Measurements from ENCODE around the gene INPP5A.

Gene INPP5A

GRCh38 chr10:132601567-132601966 is 64.0 kb downstream of the INPP5A start:
- DNase-seq (ENCODE audit: low read depth in 1 of 2, low spot score in 1 of 2): no peak
- Histone ChIP-seq H3K27me3 (ENCODE audit: insufficient read depth, poor library complexity, severe bottlenecking) (no peaks in the 10 kb centered on the region), H3K27ac (replicated peaks) (no peak overlapping the region), H3K4me3 (replicated peaks; ENCODE audit: insufficient read depth, low read length) (no peak overlapping the region)
- no peak for TF ChIP-seq REST (IDR thresholded peaks at IDR 0.05; ENCODE audit: insufficient replicate concordance, low read depth)
- TF ChIP-seq SPI1 (IDR thresholded peaks at IDR 0.05; ENCODE audit: borderline replicate concordance, low read depth): no peak
- TF ChIP-seq CTCF (IDR thresholded peaks at IDR 0.05; ENCODE audit: insufficient read depth, low read length): no peak
- no peak for TF ChIP-seq POLR2AphosphoS5 (IDR thresholded peaks at IDR 0.05; ENCODE audit: low read depth)
- TF ChIP-seq GABPA (IDR thresholded peaks at IDR 0.05; ENCODE audit: low read depth): no peak

- H3K27me3 ChIP-seq (ENCODE audit: insufficient read depth, poor library complexity, severe bottlenecking): no peaks in the 10 kb centered on the region
- DNase-seq (ENCODE audit: low read depth in 1 of 2, low spot score in 1 of 2): no peak
- TF ChIP-seq SPI1 (IDR thresholded peaks at IDR 0.05; ENCODE audit: borderline replicate concordance, low read depth) (no peak), POLR2AphosphoS5 (IDR thresholded peaks at IDR 0.05; ENCODE audit: low read depth) (no peak), GABPA (IDR thresholded peaks at IDR 0.05; ENCODE audit: low read depth) (no peak), REST (IDR thresholded peaks at IDR 0.05; ENCODE audit: insufficient replicate concordance, low read depth) (no peak), CTCF (IDR thresholded peaks at IDR 0.05; ENCODE audit: insufficient read depth, low read length) (no peak)
- H3K4me3 ChIP-seq (replicated peaks; ENCODE audit: insufficient read depth, low read length): no peak overlapping the region
- no peak overlapping the region for H3K27ac ChIP-seq (replicated peaks)
Measured at GRCh38 chr10:132602614-132603013, 65.0 kb downstream of the INPP5A start.

- no peak for DNase-seq (ENCODE audit: low read depth in 1 of 2, low spot score in 1 of 2)
- Histone ChIP-seq H3K27me3 (ENCODE audit: insufficient read depth, poor library complexity, severe bottlenecking) (no peaks in the 10 kb centered on the region), H3K4me3 (replicated peaks; ENCODE audit: insufficient read depth, low read length) (no peak overlapping the region), H3K27ac (replicated peaks) (no peak overlapping the region)
- no peak for TF ChIP-seq CTCF (IDR thresholded peaks at IDR 0.05; ENCODE audit: insufficient read depth, low read length)
- TF ChIP-seq POLR2AphosphoS5 (IDR thresholded peaks at IDR 0.05; ENCODE audit: low read depth): no peak
- TF ChIP-seq SPI1 (IDR thresholded peaks at IDR 0.05; ENCODE audit: borderline replicate concordance, low read depth): no peak
- TF ChIP-seq REST (IDR thresholded peaks at IDR 0.05; ENCODE audit: insufficient replicate concordance, low read depth): no peak
- no peak for TF ChIP-seq GABPA (IDR thresholded peaks at IDR 0.05; ENCODE audit: low read depth)
Measured at GRCh38 chr10:132603851-132604533, 66.4 kb downstream of the INPP5A start.
